ENCODE measurements around the gene SLC15A3.

Gene SLC15A3

DNA sequence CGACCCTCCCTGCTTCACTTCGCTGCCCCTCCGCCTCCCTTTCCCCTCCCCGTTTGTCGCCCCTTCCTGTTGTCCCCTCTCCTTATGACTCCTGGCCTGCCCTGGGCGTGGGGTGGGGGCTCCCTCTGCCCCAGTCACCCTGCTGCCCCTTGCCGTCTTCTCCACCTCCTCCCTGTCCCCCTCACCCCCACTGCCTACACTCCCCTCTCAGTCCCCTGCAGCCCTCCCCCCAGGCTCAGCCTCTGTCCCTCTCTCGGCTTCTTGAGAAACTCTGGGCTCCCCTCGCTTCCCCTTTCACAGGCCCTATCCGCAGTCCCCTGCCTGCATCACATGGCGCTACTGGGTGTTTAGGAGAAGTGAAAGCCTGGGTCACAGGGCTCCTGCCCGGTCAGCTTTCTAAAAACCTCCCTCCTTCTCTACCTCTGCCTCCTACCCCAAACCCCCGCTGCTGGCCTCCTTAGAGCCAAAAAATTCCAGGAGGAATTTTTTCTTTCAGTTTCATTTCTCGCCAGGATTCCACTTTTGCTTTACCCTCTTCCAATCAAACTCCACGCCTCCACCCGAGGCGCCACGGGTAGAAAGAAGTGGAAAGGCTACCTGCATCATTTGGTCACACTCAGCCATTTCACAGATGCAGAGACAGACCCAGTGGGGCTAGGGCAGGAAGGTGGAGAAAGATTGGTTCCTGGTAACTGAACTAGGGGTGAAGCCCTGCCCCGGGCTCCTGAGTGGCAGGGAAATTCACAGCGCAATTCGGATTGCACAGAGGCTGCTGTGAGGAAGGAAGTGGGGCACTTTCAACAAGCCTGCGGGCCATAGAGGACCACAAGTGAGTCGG lies at the start of gene SLC15A3:
TSS of gene SLC15A3 (minus strand) at position 273 of the 838 bp plus-strand sequence. CDS start 625 bp downstream, outside the sequence.
- Histone ChIP-seq H3K9me3 (ENCODE audit: control insufficient read depth in 5 of 5, low read length in 5 of 5) (no peaks in the 10 kb centered on the region), H3K9ac (ENCODE audit: low read length in 5 of 5) (peak within 1 kb of the TSS; percentile 3 to 84 (median 70)), H3K4me1 (ENCODE audit: control insufficient read depth in 5 of 5, insufficient read depth in 5 of 5, low read length in 5 of 5) (peaks cover 0 to 45% (median 26%) of the 10 kb centered on the region in 5 donors), H3K36me3 (ENCODE audit: control insufficient read depth in 5 of 5, insufficient read depth in 5 of 5, low read length in 5 of 5) (peaks cover 0 to 5% (median 0%) of the 10 kb centered on the region in 5 donors), H3K4me3 (ENCODE audit: low read depth in 1 of 5, low read length in 5 of 5) (peak within 1 kb of the TSS; percentile 58 to 93 (median 79)), H3K27me3 (ENCODE audit: control insufficient read depth in 5 of 5, insufficient read depth in 4 of 5, low read length in 5 of 5) (no peaks in the 10 kb centered on the region), H3K27ac (ENCODE audit: low read depth, low read length) (peak within 1 kb of the TSS; percentile 87)

DNA sequence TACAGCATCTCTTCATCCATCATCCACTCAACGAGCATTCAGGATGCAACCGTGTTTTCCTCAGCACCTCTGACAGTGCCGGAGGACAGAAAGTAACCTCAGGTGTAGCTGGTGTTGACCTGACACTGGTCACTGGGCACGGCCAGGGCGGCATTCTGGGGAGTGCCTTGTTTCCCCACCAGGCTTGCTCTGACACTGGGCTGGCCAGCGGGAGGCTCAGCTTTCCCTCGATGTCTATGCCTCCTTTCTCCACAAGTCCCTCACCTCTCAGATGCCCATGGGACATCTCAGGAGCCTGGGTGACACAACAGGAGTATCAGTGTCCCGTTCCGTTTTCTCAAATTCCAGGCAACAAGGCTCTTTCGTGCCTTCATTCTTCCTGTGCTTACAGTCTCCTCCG lies 48.5 kb upstream of the SLC15A3 start:
- Histone ChIP-seq H3K4me1 (ENCODE audit: control insufficient read depth in 5 of 5, insufficient read depth in 5 of 5, low read length in 5 of 5) (peaks cover 3 to 26% (median 17%) of the 10 kb centered on the region in 5 donors), H3K4me3 (ENCODE audit: low read depth in 1 of 5, low read length in 5 of 5) (no peak overlapping the region), H3K27me3 (ENCODE audit: control insufficient read depth in 5 of 5, insufficient read depth in 4 of 5, low read length in 5 of 5) (peaks cover 0 to 15% (median 8%) of the 10 kb centered on the region in 5 donors), H3K9me3 (ENCODE audit: control insufficient read depth in 5 of 5, low read length in 5 of 5) (no peaks in the 10 kb centered on the region), H3K9ac (ENCODE audit: low read length in 5 of 5) (no peak overlapping the region), H3K27ac (ENCODE audit: low read depth, low read length) (no peak overlapping the region), H3K36me3 (ENCODE audit: control insufficient read depth in 5 of 5, insufficient read depth in 5 of 5, low read length in 5 of 5) (no peaks in the 10 kb centered on the region)

DNA sequence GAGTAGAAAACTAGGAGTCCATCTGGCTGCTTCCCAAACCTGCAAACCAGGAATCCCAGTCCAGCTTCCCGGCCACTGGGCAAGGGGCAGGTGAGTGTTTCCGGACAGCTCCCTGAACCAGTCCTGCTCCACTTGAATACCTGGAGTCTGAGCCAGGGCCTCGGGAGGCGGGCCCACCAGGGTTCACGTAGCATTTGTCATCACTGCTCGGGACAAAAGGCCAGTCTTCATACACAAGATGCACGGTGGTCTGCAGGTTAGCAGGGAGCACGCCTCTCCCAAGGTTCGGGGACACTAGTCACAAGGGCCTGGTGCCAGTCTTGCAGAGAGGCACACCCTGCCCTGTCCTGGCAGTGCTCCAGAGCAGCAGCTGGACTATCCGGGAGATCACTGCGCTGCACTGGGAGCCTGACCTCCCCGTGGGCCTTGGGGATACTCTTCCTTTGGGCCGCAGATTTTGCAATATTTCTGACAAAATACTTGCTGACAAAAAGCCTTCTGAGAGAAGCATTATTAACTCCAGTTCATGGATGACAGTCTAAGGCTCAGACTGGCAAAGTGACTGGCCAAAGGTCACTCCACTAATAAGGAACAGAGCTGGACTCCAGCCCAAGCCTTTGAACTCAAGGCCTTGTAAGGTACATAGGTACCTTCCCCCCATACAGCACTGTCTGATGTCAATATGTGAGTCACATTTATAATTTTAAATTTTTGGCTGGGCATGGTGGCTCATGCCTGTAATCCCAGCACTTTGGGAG lies 44.6 kb upstream of the SLC15A3 start:
- Histone ChIP-seq H3K9me3 (ENCODE audit: control insufficient read depth in 5 of 5, low read length in 5 of 5) (no peaks in the 10 kb centered on the region), H3K4me3 (ENCODE audit: low read depth in 1 of 5, low read length in 5 of 5) (no peak overlapping the region), H3K36me3 (ENCODE audit: control insufficient read depth in 5 of 5, insufficient read depth in 5 of 5, low read length in 5 of 5) (no peaks in the 10 kb centered on the region), H3K9ac (ENCODE audit: low read length in 5 of 5) (no peak overlapping the region), H3K27ac (ENCODE audit: low read depth, low read length) (no peak overlapping the region), H3K4me1 (ENCODE audit: control insufficient read depth in 5 of 5, insufficient read depth in 5 of 5, low read length in 5 of 5) (peaks cover 3 to 15% (median 11%) of the 10 kb centered on the region in 5 donors), H3K27me3 (ENCODE audit: control insufficient read depth in 5 of 5, insufficient read depth in 4 of 5, low read length in 5 of 5) (peaks cover 4 to 11% (median 8%) of the 10 kb centered on the region in 5 donors)

DNA sequence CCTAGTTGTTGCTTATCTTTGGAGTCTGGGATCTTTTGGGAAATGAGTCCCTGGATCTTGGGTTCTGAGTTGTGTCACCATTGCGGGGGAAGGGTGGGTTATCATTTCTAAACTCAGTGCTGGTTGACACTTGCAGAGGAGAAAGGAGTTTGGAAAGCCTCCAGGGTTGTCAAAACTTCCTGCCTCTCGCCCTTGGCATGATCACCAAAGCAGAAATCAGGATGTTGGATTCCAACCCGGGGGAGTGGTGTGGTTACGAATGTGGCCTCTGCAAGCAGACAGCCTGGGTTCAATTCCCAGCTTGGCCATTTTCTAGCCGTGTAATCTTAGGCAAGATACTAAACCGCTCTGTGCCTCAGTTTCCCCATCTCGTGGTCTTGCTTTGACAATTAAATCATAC lies 43.8 kb upstream of the SLC15A3 start:
- no peaks in the 10 kb centered on the region for H3K36me3 ChIP-seq (ENCODE audit: control insufficient read depth in 5 of 5, insufficient read depth in 5 of 5, low read length in 5 of 5)
- H3K4me3 ChIP-seq (ENCODE audit: low read depth in 1 of 5, low read length in 5 of 5), result peak overlapping the region in 1 of 5 donors; percentile 4
- H3K27ac ChIP-seq (ENCODE audit: low read depth, low read length), result no peak overlapping the region
- H3K4me1 ChIP-seq (ENCODE audit: control insufficient read depth in 5 of 5, insufficient read depth in 5 of 5, low read length in 5 of 5), result peaks cover 3 to 15% (median 11%) of the 10 kb centered on the region in 5 donors
- H3K27me3 ChIP-seq (ENCODE audit: control insufficient read depth in 5 of 5, insufficient read depth in 4 of 5, low read length in 5 of 5), result peaks cover 3 to 11% (median 7%) of the 10 kb centered on the region in 5 donors
- H3K9me3 ChIP-seq (ENCODE audit: control insufficient read depth in 5 of 5, low read length in 5 of 5), result no peaks in the 10 kb centered on the region
- H3K9ac ChIP-seq (ENCODE audit: low read length in 5 of 5), result no peak overlapping the region

DNA sequence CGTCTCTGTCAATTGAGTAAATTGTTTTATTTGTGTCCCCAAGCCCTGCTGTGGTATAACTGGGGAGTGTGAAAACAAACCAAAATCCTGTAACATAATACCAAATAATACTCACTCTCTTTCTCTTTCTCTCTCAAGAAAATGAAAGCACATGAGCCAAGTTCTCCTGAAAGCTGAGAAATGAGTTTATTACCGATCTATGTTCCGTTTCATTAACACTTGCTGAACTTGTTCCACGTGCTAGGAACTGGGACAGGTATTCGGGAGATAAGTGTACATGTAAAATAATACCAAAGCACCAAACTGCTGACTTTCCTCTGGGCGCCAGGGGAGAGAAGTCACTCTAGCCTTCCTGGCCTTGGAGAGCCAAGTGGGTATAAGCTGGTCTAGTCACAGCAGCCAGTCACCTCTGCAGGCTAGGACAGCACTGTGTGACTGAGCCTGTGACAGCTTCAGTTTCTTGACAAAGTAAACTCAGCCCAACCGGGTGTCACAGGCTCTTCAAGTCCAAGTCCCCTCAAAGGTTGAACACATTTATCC lies 42.6 kb upstream of the SLC15A3 start:
- Histone ChIP-seq H3K27ac (ENCODE audit: low read depth, low read length) (no peak overlapping the region), H3K4me1 (ENCODE audit: control insufficient read depth in 5 of 5, insufficient read depth in 5 of 5, low read length in 5 of 5) (peaks cover 3 to 15% (median 11%) of the 10 kb centered on the region in 5 donors), H3K4me3 (ENCODE audit: low read depth in 1 of 5, low read length in 5 of 5) (no peak overlapping the region), H3K9ac (ENCODE audit: low read length in 5 of 5) (no peak overlapping the region), H3K27me3 (ENCODE audit: control insufficient read depth in 5 of 5, insufficient read depth in 4 of 5, low read length in 5 of 5) (peaks cover 0 to 8% (median 5%) of the 10 kb centered on the region in 5 donors), H3K9me3 (ENCODE audit: control insufficient read depth in 5 of 5, low read length in 5 of 5) (no peaks in the 10 kb centered on the region), H3K36me3 (ENCODE audit: control insufficient read depth in 5 of 5, insufficient read depth in 5 of 5, low read length in 5 of 5) (no peaks in the 10 kb centered on the region)

DNA sequence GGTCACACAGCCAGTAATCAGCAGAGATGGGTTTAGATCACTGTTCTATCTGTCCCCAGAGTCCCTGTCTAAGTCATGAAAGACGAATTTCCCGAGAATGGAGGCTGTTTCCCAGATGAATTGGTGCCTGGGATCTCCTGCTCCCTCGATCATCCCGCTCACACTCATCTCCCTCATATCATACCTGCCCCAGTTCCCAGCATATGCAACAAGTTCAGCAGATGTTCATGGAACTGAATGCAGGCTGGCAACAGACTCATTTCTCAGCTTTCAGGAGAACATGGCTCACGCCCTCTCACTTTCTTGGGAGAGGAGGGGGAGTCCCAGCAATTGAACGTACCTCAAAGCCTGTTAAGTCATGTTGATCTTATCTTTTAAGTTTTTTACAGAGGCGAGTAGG lies 41.6 kb upstream of the SLC15A3 start:
- peaks cover 0 to 8% (median 2%) of the 10 kb centered on the region in 5 donors for H3K27me3 ChIP-seq (ENCODE audit: control insufficient read depth in 5 of 5, insufficient read depth in 4 of 5, low read length in 5 of 5)
- H3K36me3 ChIP-seq (ENCODE audit: control insufficient read depth in 5 of 5, insufficient read depth in 5 of 5, low read length in 5 of 5), result no peaks in the 10 kb centered on the region
- H3K4me1 ChIP-seq (ENCODE audit: control insufficient read depth in 5 of 5, insufficient read depth in 5 of 5, low read length in 5 of 5), result peaks cover 3 to 15% (median 11%) of the 10 kb centered on the region in 5 donors
- H3K27ac ChIP-seq (ENCODE audit: low read depth, low read length), result no peak overlapping the region
- H3K4me3 ChIP-seq (ENCODE audit: low read depth in 1 of 5, low read length in 5 of 5), result no peak overlapping the region
- no peaks in the 10 kb centered on the region for H3K9me3 ChIP-seq (ENCODE audit: control insufficient read depth in 5 of 5, low read length in 5 of 5)
- no peak overlapping the region for H3K9ac ChIP-seq (ENCODE audit: low read length in 5 of 5)

DNA sequence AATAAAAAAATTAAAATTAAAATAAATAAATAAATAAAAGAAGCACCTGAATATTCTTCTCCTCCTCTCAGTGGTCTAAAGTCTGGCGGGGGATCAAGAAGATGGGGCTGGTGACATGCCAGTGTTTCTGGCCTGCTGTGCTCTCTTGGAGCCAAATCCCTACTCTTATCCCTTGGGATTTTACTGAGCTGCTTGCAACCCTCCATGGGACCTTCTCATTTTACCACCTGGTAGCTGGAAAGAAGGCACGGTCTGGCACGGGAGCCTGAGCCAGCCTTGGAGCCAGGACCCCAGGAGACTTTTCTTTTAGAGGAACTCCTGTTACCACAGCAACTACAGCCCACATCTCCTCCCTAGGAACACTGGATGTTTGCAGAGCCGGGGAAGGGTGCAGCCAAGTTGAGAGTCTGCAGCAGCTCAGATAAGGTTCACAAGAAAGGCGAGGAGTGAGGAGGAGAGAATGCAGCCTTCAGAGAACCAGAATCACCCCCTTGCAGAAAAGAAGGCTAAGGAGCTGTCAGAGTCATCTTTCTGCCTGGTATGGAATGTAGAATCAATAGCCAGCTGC lies 41.0 kb upstream of the SLC15A3 start:
- H3K4me3 ChIP-seq (ENCODE audit: low read depth in 1 of 5, low read length in 5 of 5), result no peak overlapping the region
- H3K9me3 ChIP-seq (ENCODE audit: control insufficient read depth in 5 of 5, low read length in 5 of 5), result no peaks in the 10 kb centered on the region
- no peak overlapping the region for H3K9ac ChIP-seq (ENCODE audit: low read length in 5 of 5)
- H3K36me3 ChIP-seq (ENCODE audit: control insufficient read depth in 5 of 5, insufficient read depth in 5 of 5, low read length in 5 of 5), result no peaks in the 10 kb centered on the region
- peaks cover 3 to 15% (median 11%) of the 10 kb centered on the region in 5 donors for H3K4me1 ChIP-seq (ENCODE audit: control insufficient read depth in 5 of 5, insufficient read depth in 5 of 5, low read length in 5 of 5)
- H3K27ac ChIP-seq (ENCODE audit: low read depth, low read length), result no peak overlapping the region
- peaks cover 0 to 8% (median 2%) of the 10 kb centered on the region in 5 donors for H3K27me3 ChIP-seq (ENCODE audit: control insufficient read depth in 5 of 5, insufficient read depth in 4 of 5, low read length in 5 of 5)

DNA sequence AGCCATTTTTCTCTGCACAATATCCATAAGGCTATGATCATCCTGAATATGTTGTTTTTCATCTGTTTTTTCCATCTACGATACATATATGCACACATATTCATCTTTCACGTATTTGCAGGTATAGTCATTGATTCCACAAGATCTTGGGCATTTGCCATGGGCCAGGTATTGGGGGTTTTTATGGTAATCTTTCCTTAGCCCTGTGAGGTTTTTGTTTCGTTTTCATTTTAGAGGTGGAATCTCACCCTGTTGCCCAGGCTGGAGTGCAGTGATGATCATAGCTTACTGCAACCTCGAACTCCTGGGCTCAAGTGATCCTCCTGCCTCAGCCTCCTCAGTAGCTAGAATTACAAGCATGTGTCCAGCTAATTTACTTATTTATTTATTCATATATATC lies 39.5 kb upstream of the SLC15A3 start:
- peaks cover 0 to 8% (median 2%) of the 10 kb centered on the region in 5 donors for H3K27me3 ChIP-seq (ENCODE audit: control insufficient read depth in 5 of 5, insufficient read depth in 4 of 5, low read length in 5 of 5)
- H3K4me3 ChIP-seq (ENCODE audit: low read depth in 1 of 5, low read length in 5 of 5), result no peak overlapping the region
- peaks cover 3 to 11% (median 8%) of the 10 kb centered on the region in 5 donors for H3K4me1 ChIP-seq (ENCODE audit: control insufficient read depth in 5 of 5, insufficient read depth in 5 of 5, low read length in 5 of 5)
- H3K27ac ChIP-seq (ENCODE audit: low read depth, low read length), result no peak overlapping the region
- H3K9ac ChIP-seq (ENCODE audit: low read length in 5 of 5), result no peak overlapping the region
- H3K36me3 ChIP-seq (ENCODE audit: control insufficient read depth in 5 of 5, insufficient read depth in 5 of 5, low read length in 5 of 5), result no peaks in the 10 kb centered on the region
- no peaks in the 10 kb centered on the region for H3K9me3 ChIP-seq (ENCODE audit: control insufficient read depth in 5 of 5, low read length in 5 of 5)

DNA sequence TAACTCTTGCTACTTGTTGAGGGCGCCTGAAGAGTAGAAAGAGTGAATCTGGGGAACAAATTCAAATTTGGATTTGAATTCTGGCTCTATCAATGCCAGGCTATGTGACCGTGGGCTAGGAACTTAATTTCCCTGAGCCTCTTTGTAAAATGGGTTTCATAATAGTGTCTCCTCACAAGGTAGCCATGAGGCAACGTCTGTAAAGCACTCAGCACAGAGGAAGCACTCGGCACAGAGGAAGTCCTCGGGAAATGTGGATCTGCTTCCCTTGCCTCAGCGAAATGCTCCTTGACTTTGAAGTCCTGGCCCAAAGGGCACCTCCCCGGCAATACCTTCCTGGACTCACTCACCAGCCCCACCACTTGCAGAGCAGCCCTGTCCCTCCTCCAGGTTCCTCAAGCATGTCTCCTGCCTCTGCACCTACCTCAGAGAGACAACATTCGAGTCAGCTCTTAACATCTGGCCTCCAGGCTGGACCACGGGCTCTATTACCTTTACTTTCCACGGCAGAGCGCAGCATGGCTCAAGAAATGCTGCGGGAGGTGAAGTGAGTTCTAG lies 37.2 kb upstream of the SLC15A3 start:
- Histone ChIP-seq H3K4me3 (ENCODE audit: low read depth in 1 of 5, low read length in 5 of 5) (no peak overlapping the region), H3K27me3 (ENCODE audit: control insufficient read depth in 5 of 5, insufficient read depth in 4 of 5, low read length in 5 of 5) (peaks cover 0 to 8% (median 2%) of the 10 kb centered on the region in 5 donors), H3K9ac (ENCODE audit: low read length in 5 of 5) (no peak overlapping the region), H3K36me3 (ENCODE audit: control insufficient read depth in 5 of 5, insufficient read depth in 5 of 5, low read length in 5 of 5) (no peaks in the 10 kb centered on the region), H3K4me1 (ENCODE audit: control insufficient read depth in 5 of 5, insufficient read depth in 5 of 5, low read length in 5 of 5) (no peaks in the 10 kb centered on the region), H3K9me3 (ENCODE audit: control insufficient read depth in 5 of 5, low read length in 5 of 5) (no peaks in the 10 kb centered on the region), H3K27ac (ENCODE audit: low read depth, low read length) (no peak overlapping the region)

Measured in subcutaneous abdominal adipose tissue (tissue), 5 donors.